ENCODE results near the gene MYO9A.

The MYO9A gene

DNA sequence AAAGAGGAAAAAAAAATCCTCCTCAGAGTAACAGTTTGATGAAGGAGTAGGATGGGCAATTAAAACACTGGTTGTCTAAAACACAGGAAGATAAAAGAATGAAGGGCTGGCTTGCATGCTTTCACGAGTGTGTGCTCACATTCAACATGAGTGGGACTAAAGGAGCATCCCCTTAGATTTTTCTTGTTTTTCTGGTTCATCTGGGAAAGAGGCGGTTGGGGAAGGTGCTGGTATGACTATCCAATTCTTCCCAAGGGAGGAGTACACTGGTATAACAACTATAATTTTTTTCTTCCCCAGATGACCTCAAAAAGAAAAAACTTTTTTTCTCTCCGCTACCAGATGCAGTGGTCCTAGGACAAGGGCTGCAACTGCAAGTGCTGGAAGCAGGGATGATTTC, 143.7 kb downstream of the MYO9A start:
- no peak for FAIRE-seq
- no peak for DNase-seq (ENCODE audit: insufficient read length, low spot score)

DNA sequence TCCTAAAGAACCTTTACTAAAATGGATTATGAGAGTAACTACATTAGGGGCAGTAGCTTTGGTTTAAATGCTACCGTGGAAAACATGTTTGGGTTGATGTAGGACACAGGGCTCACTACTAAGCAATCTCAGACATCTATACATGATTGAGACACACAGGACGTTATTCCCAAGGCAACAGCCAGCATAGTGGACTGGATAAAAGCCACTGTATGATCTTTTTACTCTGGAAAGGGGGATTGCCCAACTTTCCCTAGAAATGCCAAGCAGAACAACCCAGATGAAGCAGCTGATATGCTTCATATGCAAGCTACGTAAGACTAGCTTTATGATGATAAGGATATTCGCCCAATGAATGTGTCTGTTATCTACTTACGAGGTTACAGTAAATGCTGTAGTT, 144.6 kb downstream of the MYO9A start:
- no peak for FAIRE-seq

DNA sequence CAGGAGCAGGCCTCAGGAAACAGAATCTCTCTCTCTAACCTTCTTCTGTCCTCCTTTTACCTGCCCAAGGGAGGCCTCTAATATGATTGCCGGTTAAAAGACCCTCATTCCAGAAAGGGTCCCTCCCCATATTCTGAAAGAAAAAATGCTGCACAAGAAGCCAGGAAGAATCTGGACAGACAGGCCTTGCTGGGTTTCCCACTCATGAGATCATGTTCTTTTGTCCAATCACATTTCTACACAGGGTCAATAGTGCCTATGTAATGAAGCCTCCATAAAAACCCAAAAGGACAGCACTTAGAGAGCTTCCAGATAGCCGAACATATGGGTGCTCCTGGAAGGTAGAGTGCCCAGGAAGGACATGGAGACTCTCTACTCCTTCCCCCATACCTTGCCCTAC, 146.0 kb downstream of the MYO9A start:
- no peak for DNase-seq (ENCODE audit: insufficient read length, low spot score)
- FAIRE-seq, result no peak

More for the DNA sequence above, 144.6 kb downstream of the MYO9A start:
- DNase-seq (ENCODE audit: insufficient read length, low spot score), result no peak

DNA sequence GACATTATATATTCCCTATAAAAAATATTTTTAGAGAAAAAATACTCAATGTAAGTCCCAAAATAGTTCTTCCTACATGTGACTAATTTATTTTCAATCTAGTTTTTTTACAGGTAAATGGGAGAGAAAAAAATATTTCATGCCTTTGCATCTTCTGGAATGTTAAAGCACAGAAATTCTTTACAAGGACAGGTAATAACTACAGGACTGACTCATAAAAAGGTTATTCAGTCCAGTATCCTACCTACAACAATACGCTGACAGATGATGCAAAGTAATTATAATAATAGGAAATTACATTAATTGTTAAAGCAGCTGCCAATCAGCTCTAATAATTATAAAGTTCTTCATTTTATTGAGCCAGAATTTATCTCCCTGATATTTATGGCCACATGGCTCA, 147.5 kb downstream of the MYO9A start:
- FAIRE-seq (no peak), DNase-seq (ENCODE audit: insufficient read length, low spot score) (no peak)

DNA sequence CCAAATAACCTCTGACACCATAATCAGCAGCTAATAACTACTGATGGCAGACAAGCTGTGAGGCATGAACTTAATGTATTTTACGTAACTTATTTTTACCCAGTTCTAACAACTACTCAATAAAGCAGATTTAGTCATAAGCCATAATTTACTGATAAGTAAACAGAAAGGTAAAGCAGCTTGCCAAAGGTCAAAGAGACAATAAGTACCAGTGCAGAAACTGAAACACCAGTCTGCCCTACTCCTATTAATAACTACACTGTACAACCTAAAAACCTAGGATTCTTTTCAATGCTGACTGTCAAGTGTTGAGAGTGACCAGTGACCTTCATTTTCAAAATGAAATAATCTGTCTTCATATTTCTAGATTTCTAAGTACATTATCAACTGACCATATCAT, 155.4 kb downstream of the MYO9A start:
- DNase-seq (ENCODE audit: insufficient read length, low spot score) (no peak), FAIRE-seq (no peak)

DNA sequence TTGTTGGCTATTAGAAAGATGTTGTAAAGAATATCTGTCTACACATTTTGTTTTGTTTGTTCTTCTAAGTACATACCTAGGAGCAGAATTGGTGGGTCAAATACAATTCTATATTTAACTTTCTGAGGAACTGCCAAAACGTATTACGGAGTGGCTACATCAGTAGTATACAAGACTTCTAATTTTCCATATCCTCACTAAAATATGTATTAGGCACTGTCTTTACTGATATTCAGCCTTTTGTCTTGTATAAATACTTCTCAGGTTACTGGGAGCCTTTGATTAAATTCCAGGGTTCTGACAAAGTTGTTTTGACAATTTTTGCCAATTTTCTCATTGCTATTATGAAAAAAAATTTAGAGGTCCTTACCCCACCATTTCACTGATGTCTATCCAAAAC, 160.9 kb downstream of the MYO9A start:
- DNase-seq (ENCODE audit: insufficient read length, low spot score) (no peak), FAIRE-seq (no peak)

DNA sequence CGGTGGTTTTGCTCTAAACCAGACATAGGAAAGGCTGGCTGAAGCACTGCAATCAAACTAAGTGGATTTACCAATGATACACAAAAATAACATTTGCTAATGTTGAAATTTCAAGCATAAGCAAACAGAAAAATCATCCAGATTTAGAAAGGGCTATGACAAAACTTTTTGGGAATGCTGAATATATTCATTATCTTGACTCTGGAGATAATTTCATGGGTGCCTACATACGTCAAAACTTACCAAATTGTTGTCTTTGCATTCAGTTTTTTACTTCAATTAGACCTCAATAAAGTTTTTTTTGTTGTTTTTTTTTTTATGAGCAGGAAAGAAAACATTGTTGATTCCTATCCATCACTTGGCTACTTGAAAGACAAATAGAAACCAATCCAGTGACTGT, 166.8 kb downstream of the MYO9A start:
- FAIRE-seq (no peak), DNase-seq (ENCODE audit: insufficient read length, low spot score) (no peak)

DNA sequence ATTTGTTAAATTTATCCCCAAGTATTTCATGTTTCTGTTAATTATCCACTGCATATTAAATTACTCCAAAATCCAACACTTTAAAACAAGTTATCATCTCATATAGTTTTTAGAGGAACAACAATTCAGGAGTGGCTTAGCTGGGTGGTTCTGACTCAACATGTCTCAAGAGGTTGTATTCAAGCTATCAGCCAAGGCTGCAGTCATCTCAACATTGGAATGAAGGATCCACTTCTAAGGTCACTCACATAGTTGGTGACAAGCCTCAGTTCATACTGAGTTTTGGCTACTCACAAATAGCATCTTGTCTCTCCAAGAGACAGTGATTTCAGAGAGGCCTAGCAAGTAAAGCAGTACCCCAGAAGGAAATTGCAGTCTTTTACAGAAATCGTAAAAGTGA, 172.9 kb downstream of the MYO9A start:
- DNase-seq (ENCODE audit: insufficient read length, low spot score), result no peak
- FAIRE-seq, result no peak

DNA sequence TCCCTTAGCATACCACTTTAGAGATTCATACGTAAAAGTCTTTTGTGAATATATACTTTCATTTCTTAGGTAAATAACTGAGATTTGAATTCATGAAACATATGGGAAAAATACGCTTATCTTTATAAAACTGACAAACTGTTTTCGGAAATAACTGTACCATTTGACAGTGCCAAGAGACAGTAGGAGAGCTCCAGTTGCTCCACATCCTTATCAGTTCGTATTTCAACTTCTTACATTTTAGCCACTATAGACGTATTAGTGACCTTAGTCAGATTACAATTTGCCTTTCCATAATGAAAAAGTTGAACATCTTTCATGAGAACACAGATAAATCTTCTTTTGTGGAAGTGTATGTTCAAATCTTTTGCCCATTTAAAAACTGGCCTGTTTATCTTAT, 174.1 kb downstream of the MYO9A start:
- FAIRE-seq, result no peak

DNA sequence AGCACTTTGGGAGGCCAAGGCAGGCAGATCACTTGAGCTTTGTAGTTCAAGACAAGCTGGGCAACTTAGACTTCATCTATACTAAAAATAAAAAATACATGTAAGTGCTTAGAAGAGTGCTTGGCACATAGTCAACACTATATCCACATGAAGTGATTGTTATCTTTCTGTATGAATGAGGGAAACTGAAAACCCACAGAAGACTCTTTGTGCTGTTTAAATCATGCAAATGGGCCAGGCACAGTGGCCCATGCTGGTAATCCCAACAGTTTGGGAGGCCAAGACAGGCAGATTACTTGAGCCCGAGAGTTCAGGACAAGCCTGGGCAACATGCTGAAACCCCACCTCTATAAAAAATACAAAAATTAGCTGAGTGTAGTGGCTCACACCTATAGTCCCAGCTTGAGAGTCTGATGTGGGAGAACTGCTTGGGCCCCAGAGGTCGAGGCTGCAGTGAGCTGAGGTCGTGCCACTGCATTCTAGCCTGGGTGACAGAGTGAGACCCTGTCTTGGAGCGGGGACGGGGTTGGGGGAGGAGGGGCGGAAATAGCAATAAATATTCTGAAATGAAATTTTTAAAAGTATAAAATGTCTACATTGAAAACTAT, 177.9 kb downstream of the MYO9A start:
- FAIRE-seq (peak; percentile 42), DNase-seq (ENCODE audit: insufficient read length, low spot score) (no peak)

More for the DNA sequence above, 174.1 kb downstream of the MYO9A start:
- no peak for DNase-seq (ENCODE audit: insufficient read length, low spot score)

DNA sequence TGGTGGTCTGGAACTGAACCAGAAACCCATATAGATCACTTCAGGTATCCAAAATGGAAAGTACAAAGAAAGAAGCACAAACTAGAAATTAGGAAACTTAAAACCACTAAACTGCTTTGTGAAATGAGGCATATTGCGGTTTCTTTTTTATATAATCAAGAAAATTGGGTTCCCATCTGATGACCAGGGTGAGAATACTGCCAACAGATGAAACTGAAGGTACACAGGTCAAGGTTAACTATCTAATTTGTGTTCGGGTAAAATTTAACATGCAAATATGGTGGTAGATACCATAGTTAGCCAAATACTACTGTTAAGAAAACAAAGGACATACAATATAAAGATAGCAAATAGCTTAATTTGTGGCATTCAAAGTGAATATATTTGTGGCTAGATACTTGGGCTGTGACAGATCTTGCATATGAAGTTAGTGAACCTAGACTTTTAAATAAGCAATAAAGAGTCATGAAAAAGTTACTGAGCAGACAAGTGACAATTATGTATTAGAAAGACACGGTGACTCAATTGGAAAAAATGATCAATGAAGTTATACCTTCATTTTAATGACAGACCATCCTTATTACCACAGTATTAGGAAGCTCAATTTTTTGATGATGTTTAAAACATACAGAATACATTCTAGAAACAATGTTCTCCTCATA, 180.2 kb downstream of the MYO9A start:
- FAIRE-seq (peak; percentile 71), DNase-seq (ENCODE audit: insufficient read length, low spot score) (no peak)

DNA sequence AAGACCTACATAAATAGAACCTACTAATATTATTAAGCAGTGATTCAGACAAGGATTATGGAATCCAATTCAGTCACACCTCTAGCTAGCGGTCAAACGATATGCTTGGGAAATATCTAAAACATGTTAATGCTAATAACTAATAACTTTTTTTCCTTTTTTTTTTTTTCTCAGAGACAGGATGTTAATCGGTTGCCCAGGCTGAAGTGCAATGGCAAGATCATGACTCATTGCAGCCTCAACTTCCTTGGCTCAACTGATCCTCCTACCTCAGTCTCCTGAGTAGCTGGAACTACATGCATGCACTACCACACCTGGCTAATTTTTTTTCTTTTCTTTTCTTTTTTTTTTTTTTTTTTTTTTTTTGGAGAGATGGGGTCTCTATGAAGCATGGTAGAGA, 183.5 kb downstream of the MYO9A start:
- FAIRE-seq, result no peak

DNA sequence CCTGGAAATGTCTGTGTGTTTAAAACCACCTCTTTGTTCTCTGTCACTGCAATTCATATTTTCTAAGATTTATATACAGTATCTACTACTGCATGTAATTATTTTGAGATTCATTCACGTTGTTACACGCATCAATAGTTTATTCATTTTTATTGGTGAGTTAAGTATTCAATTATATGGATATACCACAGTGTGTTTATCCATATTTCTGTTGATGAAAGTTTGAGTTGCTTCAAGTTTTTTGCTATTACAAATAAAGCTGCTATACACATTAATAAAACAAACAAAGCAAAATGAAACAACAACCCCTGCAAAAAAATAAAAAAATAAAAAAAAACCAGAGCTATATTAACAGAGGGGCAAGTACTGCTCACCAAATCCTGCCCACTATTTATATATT, 185.3 kb downstream of the MYO9A start:
- no peak for FAIRE-seq
- DNase-seq (ENCODE audit: insufficient read length, low spot score), result no peak

More for the DNA sequence above, 183.5 kb downstream of the MYO9A start:
- no peak for DNase-seq (ENCODE audit: insufficient read length, low spot score)

DNA sequence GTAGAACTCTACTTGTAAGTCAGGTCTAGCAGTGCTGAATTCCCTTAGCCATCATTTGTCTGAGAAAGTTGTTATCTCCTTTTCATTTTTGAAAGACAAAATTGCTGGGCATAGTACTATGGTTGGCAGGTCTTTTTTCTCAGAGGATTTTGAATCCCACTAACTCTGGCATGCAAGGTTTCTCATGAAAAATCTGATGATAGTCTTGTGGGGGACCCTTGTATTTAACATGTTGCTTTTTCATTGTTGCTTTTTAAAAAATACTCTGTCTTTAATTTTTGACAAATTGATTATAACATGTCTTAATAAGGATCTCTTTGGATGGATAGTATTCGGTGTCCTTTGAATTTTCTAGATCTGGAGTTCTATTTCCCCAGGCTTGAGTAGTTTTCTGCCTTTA, 186.7 kb downstream of the MYO9A start:
- no peak for FAIRE-seq
- DNase-seq (ENCODE audit: insufficient read length, low spot score), result no peak

DNA sequence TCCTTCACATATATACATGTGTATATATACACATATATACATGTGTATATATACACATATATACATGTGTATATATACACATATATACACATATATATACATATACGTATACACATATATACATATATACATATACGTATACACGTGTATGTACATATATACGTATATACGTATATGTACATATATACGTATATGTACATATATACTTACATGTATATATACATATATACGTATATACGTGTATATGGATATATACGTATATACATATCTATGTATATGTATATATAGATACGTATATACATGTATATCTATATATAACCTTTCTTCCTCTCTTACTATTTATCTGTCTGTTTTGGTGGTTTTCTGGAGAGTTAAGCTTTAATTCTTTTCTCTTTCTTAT, 192.8 kb downstream of the MYO9A start:
- FAIRE-seq (no peak), DNase-seq (ENCODE audit: insufficient read length, low spot score) (no peak)

DNA sequence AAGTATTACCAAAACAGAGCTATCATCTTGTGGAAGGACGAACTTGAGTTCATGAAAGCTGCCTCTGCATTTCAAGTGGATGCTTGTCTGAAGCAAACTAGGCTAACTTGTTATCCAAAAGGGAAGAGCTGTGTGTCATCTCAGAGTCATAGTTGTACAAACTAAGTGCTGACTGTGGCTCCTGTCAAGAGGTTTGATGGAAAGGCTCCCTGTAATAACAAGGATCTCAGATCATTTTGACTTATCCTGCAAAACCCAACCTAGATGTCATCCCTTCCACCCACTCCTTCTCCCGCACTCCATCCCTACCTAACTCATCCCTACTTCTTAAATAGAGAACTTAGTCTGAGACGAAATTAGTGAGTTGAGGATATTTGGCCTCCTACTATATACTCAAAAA, 196.8 kb downstream of the MYO9A start:
- FAIRE-seq (no peak), DNase-seq (ENCODE audit: insufficient read length, low spot score) (no peak)

DNA sequence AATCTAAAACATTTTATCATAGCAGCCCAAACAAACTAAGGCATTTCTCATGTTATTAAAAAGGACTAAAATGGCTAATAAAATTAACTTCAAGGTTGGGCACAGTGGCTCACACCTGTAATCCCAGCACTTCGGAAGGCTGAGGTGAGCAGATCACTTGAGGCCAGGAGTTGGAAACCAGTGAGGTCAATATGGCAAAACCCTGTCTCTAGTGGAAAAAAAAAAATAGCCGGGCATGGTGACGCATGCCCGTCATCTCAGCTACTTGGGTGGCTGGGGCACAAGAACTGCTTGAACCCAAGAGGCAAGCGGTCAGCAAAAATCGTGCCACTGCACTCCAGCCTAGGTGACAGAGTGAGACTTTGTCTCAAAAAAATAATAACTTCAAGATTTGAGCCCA, 197.4 kb downstream of the MYO9A start:
- DNase-seq (ENCODE audit: insufficient read length, low spot score) (no peak), FAIRE-seq (no peak)

DNA sequence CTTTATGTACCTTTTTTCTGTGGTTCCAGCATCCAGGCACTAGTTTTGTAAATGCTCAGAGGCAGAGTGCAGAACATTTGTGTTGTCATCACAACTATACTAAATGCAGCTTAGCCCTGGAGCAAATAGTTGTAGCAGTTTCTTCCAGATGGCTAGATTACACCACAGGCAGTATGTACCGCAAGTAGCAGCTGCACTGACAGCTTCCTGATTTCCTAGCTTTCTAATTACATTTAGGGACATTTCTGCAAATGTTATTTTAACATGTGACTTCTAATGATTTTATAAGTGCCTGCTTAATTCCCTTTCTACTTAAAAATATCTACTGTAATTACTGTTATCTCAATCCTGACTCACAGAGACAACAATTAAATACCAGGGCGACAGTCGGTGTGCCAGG, 201.1 kb downstream of the MYO9A start:
- FAIRE-seq, result no peak
- no peak for DNase-seq (ENCODE audit: insufficient read length, low spot score)

DNA sequence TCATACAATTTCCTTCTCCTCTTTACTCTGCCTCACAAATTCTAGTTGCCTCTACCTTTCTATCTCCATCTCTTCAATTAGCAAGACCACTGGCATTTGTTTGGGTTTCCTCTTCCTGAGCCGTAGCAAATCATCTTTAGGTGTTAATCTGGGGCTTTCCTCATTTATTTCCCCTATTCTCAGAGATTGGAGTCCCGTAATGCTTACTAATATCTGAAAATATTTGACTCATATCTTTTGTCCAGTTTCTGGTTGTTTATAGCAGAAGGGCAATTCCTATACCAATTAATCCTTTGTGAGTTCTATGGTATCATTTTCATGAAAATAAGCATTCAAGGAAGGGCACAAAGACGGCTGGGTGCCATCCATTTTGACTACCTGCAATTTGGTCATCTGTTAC, 203.9 kb downstream of the MYO9A start:
- peak; percentile 1 for DNase-seq (ENCODE audit: insufficient read length, low spot score)
- no peak for FAIRE-seq

DNA sequence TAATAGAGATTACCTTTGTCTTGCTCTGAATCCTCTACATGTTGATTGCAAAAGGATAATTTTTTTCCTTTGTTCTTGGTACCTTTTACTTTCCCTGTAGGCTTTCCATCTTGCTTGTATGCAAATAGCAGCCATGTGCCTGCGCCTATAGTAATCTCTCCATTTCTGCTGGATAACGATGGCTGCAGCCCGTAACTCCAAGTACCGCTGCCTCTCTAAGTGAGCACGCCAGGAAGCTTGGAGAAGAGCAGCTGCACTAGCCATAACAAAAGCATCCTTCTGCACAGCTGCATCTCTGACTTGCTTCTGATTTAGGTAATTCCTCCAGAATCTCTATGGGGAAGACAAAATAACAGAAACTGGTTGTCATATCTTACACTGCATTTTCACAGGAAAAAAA, 218.3 kb downstream of the MYO9A start:
- FAIRE-seq (no peak), DNase-seq (ENCODE audit: insufficient read length, low spot score) (no peak)

DNA sequence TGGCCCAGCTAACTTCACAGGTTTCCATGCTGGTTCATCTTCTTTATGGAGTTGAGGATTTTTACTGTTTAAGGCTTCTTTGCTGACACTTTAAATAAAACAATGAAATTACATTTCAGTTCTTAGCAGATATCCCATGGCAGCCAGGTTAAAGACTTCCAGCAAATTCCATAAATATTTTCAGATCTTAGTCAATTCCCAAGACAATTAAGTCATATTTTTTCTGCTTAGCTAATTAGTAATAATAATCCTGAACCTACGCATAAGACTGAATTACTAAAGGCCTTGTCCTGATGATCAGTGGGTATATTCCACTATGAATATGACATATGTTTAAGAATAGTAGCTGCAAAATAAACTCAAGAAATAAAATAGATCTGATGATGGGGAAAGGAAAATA, 224.3 kb downstream of the MYO9A start:
- FAIRE-seq, result no peak
- no peak for DNase-seq (ENCODE audit: insufficient read length, low spot score)

DNA sequence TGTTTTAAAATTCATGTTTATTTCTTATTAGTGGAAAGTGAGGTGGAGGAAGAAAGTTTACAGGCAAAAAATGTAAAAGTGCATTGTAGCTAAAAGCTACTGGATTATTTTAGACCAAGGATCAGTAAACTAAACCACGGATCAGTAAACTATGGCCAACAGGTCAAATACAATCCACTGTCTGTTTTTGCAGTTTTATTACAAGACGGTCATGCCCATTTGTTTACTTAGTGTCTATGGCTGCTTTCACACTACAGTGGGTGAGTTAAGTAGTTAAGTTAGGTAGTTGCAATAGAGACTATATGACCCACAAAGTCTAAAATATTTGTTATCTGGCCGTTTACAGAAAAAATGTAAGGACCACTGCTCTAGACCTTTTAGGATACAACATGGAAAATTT, 225.6 kb downstream of the MYO9A start:
- FAIRE-seq, result peak; percentile 14
- DNase-seq (ENCODE audit: insufficient read length, low spot score), result no peak

DNA sequence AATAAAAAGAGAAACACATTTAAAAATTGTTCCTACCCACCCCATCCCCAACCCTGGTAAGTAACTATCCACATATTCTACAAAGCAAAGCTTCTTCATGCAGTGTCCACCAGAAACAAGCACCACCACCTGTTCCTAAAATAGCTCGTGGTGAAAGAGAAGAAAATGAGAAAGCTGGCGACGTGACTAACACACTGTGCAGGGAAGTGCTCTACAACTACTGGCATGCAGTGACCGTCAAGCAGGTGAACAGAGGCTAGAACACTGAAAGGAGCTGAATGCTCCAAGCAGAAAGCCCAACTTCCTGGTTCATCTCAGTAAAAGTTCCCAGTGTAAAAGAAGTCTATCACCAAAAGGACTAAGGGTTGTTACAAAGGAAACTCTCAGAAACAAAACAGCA, 226.9 kb downstream of the MYO9A start:
- FAIRE-seq, result no peak

More for the DNA sequence above, 226.9 kb downstream of the MYO9A start:
- DNase-seq (ENCODE audit: insufficient read length, low spot score), result no peak
